B cell (primary cell): ENCODE results near the gene PRKCA. TPM values are rescaled to one million over a fixed set of nuclear protein-coding genes. Genes with fewer than 3 reads are reported as not detected.

Experiments used
- ATAC-seq: fragments of 200-7000 bp; cut with Tn5 transposase; one replicate; pipeline ENCODE4 v1.10.0; 2021; ENCODE audit warnings: low read depth, mild to moderate bottlenecking, moderate number of reproducible peaks, moderate library complexity
- CTCF ChIA-PET: fragments of 350-600 bp; sonication (Branson Sonifier 250); formaldehyde crosslinking; loops from one replicate; lab custom pipeline; 2021; ENCODE audit warnings: antibody characterized with exemption, inconsistent platforms; lab: Charles Lee
- POLR2A ChIA-PET: fragments of 350-600 bp; sonication (Branson Sonifier 250); formaldehyde crosslinking; loops from one replicate; lab custom pipeline; 2021; ENCODE audit warnings: antibody characterized with exemption; lab: Charles Lee
- DNase-seq: peaks from one replicate; pipeline ENCODE4 v3.0.0; 2013
- H2AFZ ChIP-seq: 2 replicates; pipeline ENCODE4 v1.6.1; 2012; ENCODE audit warnings: mild to moderate bottlenecking, low read depth, low read length; ENCODE audit not compliant: insufficient read depth, poor library complexity, severe bottlenecking
- H3K27ac ChIP-seq, 2 donors: 1 replicate in 1 of 2; 2 replicates in 1 of 2; pipeline ENCODE4 v1.5.1; 2012 to 2013; ENCODE audit warnings: low read length in 2 of 2, mild to moderate bottlenecking in 2 of 2, moderate library complexity in 1 of 2
- H3K27me3 ChIP-seq, 4 experiments: fragments of 200-600 bp in 1 of 4; sonication (generic) in 1 of 4; replicated peaks in 1 of 4; 1 replicate in 2 of 4; 2 replicates in 2 of 4; pipeline versions ENCODE4 v1.6.1 to v1.7.0; 2013 to 2016; ENCODE audit warnings: low read length in 3 of 4, mild to moderate bottlenecking in 2 of 4, mixed read lengths in 1 of 4, moderate library complexity in 1 of 4; ENCODE audit not compliant: insufficient read depth in 4 of 4, control insufficient read depth in 3 of 4; ENCODE audit errors: control extremely low read depth in 1 of 4
- H3K36me3 ChIP-seq, 2 experiments: replicated peaks in 1 of 2; 1 replicate in 1 of 2; 2 replicates in 1 of 2; pipeline versions ENCODE4 v1.6.1 to v1.7.1; 2013; ENCODE audit warnings: low read length in 1 of 2; ENCODE audit not compliant: insufficient read depth in 2 of 2, control insufficient read depth in 1 of 2; ENCODE audit errors: control extremely low read depth in 1 of 2, extremely low read depth in 1 of 2
- H3K4me1 ChIP-seq, 2 donors: fragments of 200-600 bp in 1 of 2; sonication (generic) in 1 of 2; 1 replicate in 1 of 2; 2 replicates in 1 of 2; pipeline versions ENCODE4 v1.5.1 to v1.6.1; 2013 to 2017; ENCODE audit warnings: low read length in 2 of 2; ENCODE audit not compliant: control insufficient read depth in 2 of 2, insufficient read depth in 2 of 2
- H3K4me2 ChIP-seq: replicated peaks from 2 replicates; pipeline ENCODE3; 2012; ENCODE audit warnings: mild to moderate bottlenecking, low read depth, low read length; ENCODE audit not compliant: poor library complexity, severe bottlenecking
- H3K4me3 ChIP-seq, 5 experiments: fragments of 200-600 bp in 1 of 5; sonication (generic) in 1 of 5; 1 replicate in 3 of 5; 2 replicates in 2 of 5; pipeline versions ENCODE4 v1.5.1 to v1.7.0; 2011 to 2016; ENCODE audit warnings: low read length in 4 of 5, mild to moderate bottlenecking in 4 of 5, low read depth in 2 of 5, control low read depth in 1 of 5, moderate library complexity in 1 of 5; ENCODE audit not compliant: insufficient read depth in 1 of 5; ENCODE audit errors: control extremely low read depth in 1 of 5, extremely low read depth in 1 of 5
- H3K79me2 ChIP-seq: fragments of 200-600 bp; sonication (generic); one replicate; pipeline ENCODE4 v1.6.0; 2016; ENCODE audit warnings: low read length; ENCODE audit not compliant: control insufficient read depth, insufficient read depth
- H3K9ac ChIP-seq: fragments of 200-600 bp; sonication (generic); 2 replicates; pipeline ENCODE4 v1.6.1; 2017; ENCODE audit warnings: mild to moderate bottlenecking, low read length, moderate library complexity
- H3K9me3 ChIP-seq, 3 donors: one replicate each; pipeline versions ENCODE4 v1.6.1 to v1.7.1; 2013; ENCODE audit warnings: low read length in 2 of 3; ENCODE audit not compliant: control insufficient read depth in 2 of 3, insufficient read depth in 1 of 3; ENCODE audit errors: control extremely low read depth in 1 of 3
- H4K20me1 ChIP-seq: 2 replicates; pipeline ENCODE4 v1.6.0; 2012; ENCODE audit warnings: mild to moderate bottlenecking, low read length; ENCODE audit not compliant: insufficient read depth, control insufficient read depth, poor library complexity, severe bottlenecking
- H3K27ac Mint-ChIP-seq: one replicate; pipeline ENCODE4 v1.8.0; 2021; ENCODE audit warnings: mixed read lengths
- H3K27me3 Mint-ChIP-seq: one replicate; pipeline ENCODE4 v1.8.0; 2021; ENCODE audit warnings: mixed read lengths
- H3K4me1 Mint-ChIP-seq: one replicate; pipeline ENCODE4 v1.8.0; 2021; ENCODE audit warnings: mixed read lengths
- H3K4me3 Mint-ChIP-seq: one replicate; pipeline ENCODE4 v1.8.0; 2021; ENCODE audit warnings: mixed read lengths
- H3K9me3 Mint-ChIP-seq: one replicate; pipeline ENCODE4 v1.8.0; 2022; ENCODE audit warnings: mixed read lengths; ENCODE audit not compliant: insufficient read depth
- EZH2 ChIP-seq: IDR thresholded peaks from 2 replicates; pipeline ENCODE4 v1.6.1; 2012; ENCODE audit warnings: borderline replicate concordance, low read depth, mild to moderate bottlenecking, moderate library complexity, low read length; ENCODE audit not compliant: insufficient read depth, poor library complexity, severe bottlenecking
- WGBS: methylation state at CpG from one replicate; pipeline ENCODE4 v1.1.5; 2013; ENCODE audit warnings: missing lambda C conversion rate; ENCODE audit not compliant: insufficient coverage; 5-methylcytosine and 5-hydroxymethylcytosine counted together
- intact Hi-C: fragments of 100-400 bp; cut with micrococcal nuclease; formaldehyde crosslinking; loops from one replicate; pipeline ENCODE4 v1.10.0; 2022
- polyA plus RNA-seq: library from polyadenylated mRNA; depleted of rRNA; stranded (reverse); fragments of >200 nt; gene quantifications from 2 replicates; pipeline ENCODE4 v1.2.3, GENCODE V29; 2012
- total RNA-seq, 2 donors: library from RNA; stranded (reverse); fragments of 120-200 nt in 1 of 2; gene quantifications; 1 replicate in 1 of 2; 2 replicates in 1 of 2; pipeline versions ENCODE4 v1.2.3 to v1.2.4, GENCODE V29; 2013 to 2022
- TF ChIP-seq, protein P1 (sequence below): fragments of 200-600 bp; IDR thresholded peaks from one replicate; pipeline ENCODE4 v1.8.0; 2022; ENCODE audit warnings: antibody characterized with exemption, mild to moderate bottlenecking

PRKCA gene
- total and polyA plus RNA-seq, 2 donors (not counting 1 experiment from before 2014, with no cell fraction given) = 0.33 to 7.7 TPM

- no peak overlapping the region for H3K9ac ChIP-seq
- DNase-seq (no peak), ATAC-seq (no peak)
- H4K20me1 ChIP-seq = no peaks in the 10 kb centered on the region
- H3K27ac ChIP-seq = no peak overlapping the region
- H3K4me2 ChIP-seq = no peak overlapping the region
- Mint-ChIP-seq H3K4me1 (no peaks in the 10 kb centered on the region), H3K9me3 (no peaks in the 10 kb centered on the region), H3K27ac (no peak overlapping the region), H3K27me3 (no peaks in the 10 kb centered on the region), H3K4me3 (no peak overlapping the region)
- H3K79me2 ChIP-seq = no peaks in the 10 kb centered on the region
- no peak for TF ChIP-seq EZH2
- TF ChIP-seq, protein P1, sequence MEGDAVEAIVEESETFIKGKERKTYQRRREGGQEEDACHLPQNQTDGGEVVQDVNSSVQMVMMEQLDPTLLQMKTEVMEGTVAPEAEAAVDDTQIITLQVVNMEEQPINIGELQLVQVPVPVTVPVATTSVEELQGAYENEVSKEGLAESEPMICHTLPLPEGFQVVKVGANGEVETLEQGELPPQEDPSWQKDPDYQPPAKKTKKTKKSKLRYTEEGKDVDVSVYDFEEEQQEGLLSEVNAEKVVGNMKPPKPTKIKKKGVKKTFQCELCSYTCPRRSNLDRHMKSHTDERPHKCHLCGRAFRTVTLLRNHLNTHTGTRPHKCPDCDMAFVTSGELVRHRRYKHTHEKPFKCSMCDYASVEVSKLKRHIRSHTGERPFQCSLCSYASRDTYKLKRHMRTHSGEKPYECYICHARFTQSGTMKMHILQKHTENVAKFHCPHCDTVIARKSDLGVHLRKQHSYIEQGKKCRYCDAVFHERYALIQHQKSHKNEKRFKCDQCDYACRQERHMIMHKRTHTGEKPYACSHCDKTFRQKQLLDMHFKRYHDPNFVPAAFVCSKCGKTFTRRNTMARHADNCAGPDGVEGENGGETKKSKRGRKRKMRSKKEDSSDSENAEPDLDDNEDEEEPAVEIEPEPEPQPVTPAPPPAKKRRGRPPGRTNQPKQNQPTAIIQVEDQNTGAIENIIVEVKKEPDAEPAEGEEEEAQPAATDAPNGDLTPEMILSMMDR = no peak
- no peak overlapping the region for H2AFZ ChIP-seq
- intact Hi-C loops = no loop called here
- H3K9me3 ChIP-seq = no peaks in the 10 kb centered on the region
- H3K27me3 ChIP-seq = no peaks in the 10 kb centered on the region
- no peaks in the 10 kb centered on the region for H3K36me3 ChIP-seq
- no peak overlapping the region for H3K4me3 ChIP-seq
- CTCF ChIA-PET = no interaction called here
- POLR2A ChIA-PET = no interaction called here
- no peaks in the 10 kb centered on the region for H3K4me1 ChIP-seq
Measured at GRCh38 chr17:66562119-66562518, 259.7 kb downstream of the PRKCA start.

GRCh38 chr17:66564992-66565465, 262.6 kb downstream of the PRKCA start:
- Histone ChIP-seq H3K9me3 (peaks cover 0 to 4% (median 0%) of the 10 kb centered on the region in 3 donors), H3K4me3 (no peak overlapping the region), H3K27me3 (no peaks in the 10 kb centered on the region), H4K20me1 (no peaks in the 10 kb centered on the region), H3K27ac (no peak overlapping the region), H2AFZ (no peak overlapping the region), H3K4me2 (no peak overlapping the region), H3K4me1 (no peaks in the 10 kb centered on the region), H3K9ac (no peak overlapping the region), H3K79me2 (no peaks in the 10 kb centered on the region), H3K36me3 (no peaks in the 10 kb centered on the region)
- Mint-ChIP-seq H3K9me3 (peaks cover under 1% of the 10 kb centered on the region), H3K27ac (no peak overlapping the region), H3K27me3 (no peaks in the 10 kb centered on the region), H3K4me1 (no peaks in the 10 kb centered on the region), H3K4me3 (no peak overlapping the region)
- DNase-seq (no peak), ATAC-seq (no peak)
- no peak for TF ChIP-seq EZH2
- TF ChIP-seq, protein P1 = no peak
- WGBS = 96% methylated on average over 4 of the region's 4 CpGs
- intact Hi-C loops = loop anchor here (5.0 kb wide), 1 partner anchor 1273 kb away; no protein-coding TSS in a partner anchor
- CTCF ChIA-PET = interaction anchor here (0.7 kb wide), 1 partner anchor 17 kb away, joined by 3 read pairs; no protein-coding TSS in a partner anchor
- POLR2A ChIA-PET = no interaction called here
